ENCODE data around the gene TFIP11.

The TFIP11 gene

GRCh38 chr22:26486394-26486793, 25.9 kb downstream of the TFIP11 start:
- Histone ChIP-seq H3K4me2 (ENCODE audit: low read length, poor library complexity, severe bottlenecking) (no peak overlapping the region), H3K14ac (ENCODE audit: low read length in 2 of 2) (no peak overlapping the region), H4K8ac (ENCODE audit: low read length) (no peak overlapping the region), H3K9ac (ENCODE audit: low read length) (no peak overlapping the region), H2BK15ac (ENCODE audit: low read depth, poor library complexity, severe bottlenecking) (no peak overlapping the region), H2AFZ (ENCODE audit: low read depth, low read length) (no peak overlapping the region), H3K23ac (ENCODE audit: low read length in 2 of 2) (no peak overlapping the region), H3K36me3 (ENCODE audit: control insufficient read depth in 1 of 2, insufficient read depth in 2 of 2, low read depth in 1 of 2, low read length in 2 of 2) (peaks cover 9 to 43% of the 10 kb centered on the region in 2 experiments), H3K27me3 (ENCODE audit: control insufficient read depth in 1 of 2, insufficient read depth in 1 of 2, low read length in 2 of 2) (no peaks in the 10 kb centered on the region), H2BK120ac (ENCODE audit: low read depth, low read length) (no peak overlapping the region), H3K27ac (ENCODE audit: low read length, poor library complexity, severe bottlenecking) (no peak overlapping the region), H2BK12ac (ENCODE audit: low read length in 2 of 2) (no peak overlapping the region), H2BK5ac (ENCODE audit: low read depth, low read length, poor library complexity, severe bottlenecking) (no peak overlapping the region), H3K9me3 (ENCODE audit: control insufficient read depth, low read length) (no peaks in the 10 kb centered on the region), H3K18ac (ENCODE audit: low read depth in 1 of 2, low read length in 2 of 2) (no peak overlapping the region), H4K91ac (ENCODE audit: low read length) (no peak overlapping the region), H3K4me1 (ENCODE audit: control insufficient read depth, insufficient read depth, low read depth, low read length) (peaks cover 7% of the 10 kb centered on the region), H2AK5ac (ENCODE audit: low read length, severe bottlenecking) (no peak overlapping the region), H3K4me3 (ENCODE audit: insufficient read depth in 1 of 2, low read depth in 1 of 2, low read length in 2 of 2) (no peak overlapping the region), H3K79me1 (replicated peaks; ENCODE audit: low read length, poor library complexity, severe bottlenecking) (peaks cover 30% of the 10 kb centered on the region), H3K4ac (ENCODE audit: low read depth in 1 of 2, low read length in 2 of 2) (no peak overlapping the region)
- WGBS = 100% methylated on average over 3 of the region's 5 CpGs
- DNase-seq = no peak

GRCh38 chr22:26485806-26486390, 26.4 kb downstream of the TFIP11 start:
- H3K23ac ChIP-seq (ENCODE audit: low read length in 2 of 2) = no peak overlapping the region
- H3K9ac ChIP-seq (ENCODE audit: low read length) = peak overlapping the region; percentile 98
- H4K91ac ChIP-seq (ENCODE audit: low read length) = no peak overlapping the region
- no peak overlapping the region for H3K14ac ChIP-seq (ENCODE audit: low read length in 2 of 2)
- no peaks in the 10 kb centered on the region for H3K27me3 ChIP-seq (ENCODE audit: control insufficient read depth in 1 of 2, insufficient read depth in 1 of 2, low read length in 2 of 2)
- no peak overlapping the region for H2BK120ac ChIP-seq (ENCODE audit: low read depth, low read length)
- H3K4me2 ChIP-seq (ENCODE audit: low read length, poor library complexity, severe bottlenecking) = no peak overlapping the region
- 81% methylated on average over 3 of the region's 3 CpGs for WGBS
- H3K4me3 ChIP-seq (ENCODE audit: insufficient read depth in 1 of 2, low read depth in 1 of 2, low read length in 2 of 2) = no peak overlapping the region
- H3K79me1 ChIP-seq (replicated peaks; ENCODE audit: low read length, poor library complexity, severe bottlenecking) = peaks cover 29% of the 10 kb centered on the region
- peaks cover 7% of the 10 kb centered on the region for H3K4me1 ChIP-seq (ENCODE audit: control insufficient read depth, insufficient read depth, low read depth, low read length)
- H2AFZ ChIP-seq (ENCODE audit: low read depth, low read length) = no peak overlapping the region
- no peaks in the 10 kb centered on the region for H3K9me3 ChIP-seq (ENCODE audit: control insufficient read depth, low read length)
- peaks cover 8 to 43% of the 10 kb centered on the region in 2 experiments for H3K36me3 ChIP-seq (ENCODE audit: control insufficient read depth in 1 of 2, insufficient read depth in 2 of 2, low read depth in 1 of 2, low read length in 2 of 2)
- H2BK15ac ChIP-seq (ENCODE audit: low read depth, poor library complexity, severe bottlenecking) = no peak overlapping the region
- peak overlapping the region; percentile 44 for H2AK5ac ChIP-seq (ENCODE audit: low read length, severe bottlenecking)
- DNase-seq = no peak
- no peak overlapping the region for H3K18ac ChIP-seq (ENCODE audit: low read depth in 1 of 2, low read length in 2 of 2)
- no peak overlapping the region for H4K8ac ChIP-seq (ENCODE audit: low read length)
- H3K27ac ChIP-seq (ENCODE audit: low read length, poor library complexity, severe bottlenecking) = no peak overlapping the region
- no peak overlapping the region for H3K4ac ChIP-seq (ENCODE audit: low read depth in 1 of 2, low read length in 2 of 2)
- H2BK12ac ChIP-seq (ENCODE audit: low read length in 2 of 2) = no peak overlapping the region
- no peak overlapping the region for H2BK5ac ChIP-seq (ENCODE audit: low read depth, low read length, poor library complexity, severe bottlenecking)

- H3K27me3 ChIP-seq (ENCODE audit: control insufficient read depth in 1 of 2, insufficient read depth in 1 of 2, low read length in 2 of 2) = no peaks in the 10 kb centered on the region
- peak; percentile 9 for DNase-seq
- peaks cover 32% of the 10 kb centered on the region for H3K79me1 ChIP-seq (replicated peaks; ENCODE audit: low read length, poor library complexity, severe bottlenecking)
- WGBS = 91% methylated on average over 7 of the region's 7 CpGs
- H3K4ac ChIP-seq (ENCODE audit: low read depth in 1 of 2, low read length in 2 of 2) = no peak overlapping the region
- no peak overlapping the region for H2BK120ac ChIP-seq (ENCODE audit: low read depth, low read length)
- H3K4me3 ChIP-seq (ENCODE audit: insufficient read depth in 1 of 2, low read depth in 1 of 2, low read length in 2 of 2) = peak overlapping the region in 1 of 2 experiments; percentile 87
- no peak overlapping the region for H3K14ac ChIP-seq (ENCODE audit: low read length in 2 of 2)
- H3K36me3 ChIP-seq (ENCODE audit: control insufficient read depth in 1 of 2, insufficient read depth in 2 of 2, low read depth in 1 of 2, low read length in 2 of 2) = peaks cover 9 to 39% of the 10 kb centered on the region in 2 experiments
- H2BK5ac ChIP-seq (ENCODE audit: low read depth, low read length, poor library complexity, severe bottlenecking) = no peak overlapping the region
- peak overlapping the region; percentile 53 for H2AK5ac ChIP-seq (ENCODE audit: low read length, severe bottlenecking)
- H4K91ac ChIP-seq (ENCODE audit: low read length) = no peak overlapping the region
- H3K4me2 ChIP-seq (ENCODE audit: low read length, poor library complexity, severe bottlenecking) = no peak overlapping the region
- H2BK12ac ChIP-seq (ENCODE audit: low read length in 2 of 2) = no peak overlapping the region
- H3K9me3 ChIP-seq (ENCODE audit: control insufficient read depth, low read length) = no peaks in the 10 kb centered on the region
- H2AFZ ChIP-seq (ENCODE audit: low read depth, low read length) = no peak overlapping the region
- no peak overlapping the region for H3K18ac ChIP-seq (ENCODE audit: low read depth in 1 of 2, low read length in 2 of 2)
- H3K4me1 ChIP-seq (ENCODE audit: control insufficient read depth, insufficient read depth, low read depth, low read length) = peaks cover 11% of the 10 kb centered on the region
- H2BK15ac ChIP-seq (ENCODE audit: low read depth, poor library complexity, severe bottlenecking) = no peak overlapping the region
- no peak overlapping the region for H3K27ac ChIP-seq (ENCODE audit: low read length, poor library complexity, severe bottlenecking)
- no peak overlapping the region for H3K23ac ChIP-seq (ENCODE audit: low read length in 2 of 2)
- H4K8ac ChIP-seq (ENCODE audit: low read length) = no peak overlapping the region
- H3K9ac ChIP-seq (ENCODE audit: low read length) = peak overlapping the region; percentile 98
Observed at GRCh38 chr22:26485013-26485412, 27.3 kb downstream of the TFIP11 start.

- DNase-seq = no peak
- Histone ChIP-seq H3K9ac (ENCODE audit: low read length) (peak overlapping the region; percentile 98), H3K36me3 (ENCODE audit: control insufficient read depth in 1 of 2, insufficient read depth in 2 of 2, low read depth in 1 of 2, low read length in 2 of 2) (peaks cover 6 to 37% of the 10 kb centered on the region in 2 experiments), H4K91ac (ENCODE audit: low read length) (no peak overlapping the region), H3K4ac (ENCODE audit: low read depth in 1 of 2, low read length in 2 of 2) (no peak overlapping the region), H2BK15ac (ENCODE audit: low read depth, poor library complexity, severe bottlenecking) (no peak overlapping the region), H2BK12ac (ENCODE audit: low read length in 2 of 2) (no peak overlapping the region), H3K4me3 (ENCODE audit: insufficient read depth in 1 of 2, low read depth in 1 of 2, low read length in 2 of 2) (peak overlapping the region in 1 of 2 experiments; percentile 87), H3K4me1 (ENCODE audit: control insufficient read depth, insufficient read depth, low read depth, low read length) (peaks cover 11% of the 10 kb centered on the region), H3K9me3 (ENCODE audit: control insufficient read depth, low read length) (no peaks in the 10 kb centered on the region), H2AK5ac (ENCODE audit: low read length, severe bottlenecking) (no peak overlapping the region), H3K18ac (ENCODE audit: low read depth in 1 of 2, low read length in 2 of 2) (no peak overlapping the region), H3K4me2 (ENCODE audit: low read length, poor library complexity, severe bottlenecking) (peak overlapping the region; percentile 65), H4K8ac (ENCODE audit: low read length) (no peak overlapping the region), H2BK120ac (ENCODE audit: low read depth, low read length) (no peak overlapping the region), H2BK5ac (ENCODE audit: low read depth, low read length, poor library complexity, severe bottlenecking) (no peak overlapping the region), H3K79me1 (replicated peaks; ENCODE audit: low read length, poor library complexity, severe bottlenecking) (peaks cover 32% of the 10 kb centered on the region), H3K27ac (ENCODE audit: low read length, poor library complexity, severe bottlenecking) (no peak overlapping the region), H3K23ac (ENCODE audit: low read length in 2 of 2) (no peak overlapping the region), H3K14ac (ENCODE audit: low read length in 2 of 2) (no peak overlapping the region), H2AFZ (ENCODE audit: low read depth, low read length) (no peak overlapping the region), H3K27me3 (ENCODE audit: control insufficient read depth in 1 of 2, insufficient read depth in 1 of 2, low read length in 2 of 2) (no peaks in the 10 kb centered on the region)
- WGBS = 17% methylated on average over 6 of the region's 6 CpGs
Observed at GRCh38 chr22:26484360-26484706, 27.9 kb downstream of the TFIP11 start.
